HepG2 (cell line): ENCODE results near the gene TMEM178A. TPM values are rescaled to one million over a fixed set of nuclear protein-coding genes. Genes with fewer than 3 reads are reported as not detected.

ENCODE experiments used
- ATAC-seq: fragments of 200-7000 bp; cut with Tn5 transposase; 3 replicates; pipeline ENCODE4 v1.9.1; 2020; ENCODE audit warnings: mild to moderate bottlenecking, moderate library complexity
- BruUV-seq: library from RNA; stranded (reverse); fragments of 400-500 nt; replicated peaks from 2 replicates; lab custom pipeline; 2021; lab: Mats Ljungman, UMichigan
- CTCF ChIA-PET: fragments of 300-600 bp; formaldehyde crosslinking; extraction: SDS; loops from one replicate; lab custom pipeline; 2021; ENCODE audit warnings: low total read pairs, inconsistent platforms, low intra/inter-chr PET ratio; lab: Yijun Ruan, JAX
- POLR2A ChIA-PET: fragments of 350-600 bp; sonication (Branson Sonifier 250); formaldehyde crosslinking; loops from one replicate; lab custom pipeline; 2020; ENCODE audit warnings: antibody characterized with exemption, inconsistent platforms; lab: Yijun Ruan, JAX
- DNase-seq: peaks from one replicate; pipeline ENCODE4 v3.0.0-alpha.2; 2015; ENCODE audit warnings: low spot score
- FAIRE-seq: peaks from 3 replicates; lab custom pipeline; 2011; peaks lifted over from hg19 to GRCh38; lab: Jason Lieb, UNC
- H2AFZ ChIP-seq: one replicate; pipeline ENCODE4 v1.6.1; 2011; ENCODE audit warnings: low read length, inconsistent platforms
- H3K27ac ChIP-seq: fragments of 300-600 bp; 3 replicates; pipeline ENCODE4 v1.8.0; 2011; ENCODE audit warnings: mixed run types, mild to moderate bottlenecking, mixed read lengths, low read length, inconsistent platforms; ENCODE audit not compliant: insufficient read depth; ENCODE audit errors: extremely low read length
- H3K27me3 ChIP-seq, 2 experiments: fragments of 200-600 bp in 1 of 2; 2 replicates in 1 of 2; 3 replicates in 1 of 2; pipeline versions ENCODE4 v1.6.0 to v1.8.0; 2011; ENCODE audit warnings: low read length in 2 of 2, mild to moderate bottlenecking in 2 of 2, moderate library complexity in 2 of 2, inconsistent platforms in 1 of 2; ENCODE audit not compliant: insufficient read depth in 2 of 2, control insufficient read depth in 1 of 2
- H3K36me3 ChIP-seq, 2 experiments: fragments of 200-600 bp in 1 of 2; replicated peaks in 1 of 2; 2 replicates in 1 of 2; 3 replicates in 1 of 2; pipeline versions ENCODE4 v1.5.1 to v1.8.0; 2011; ENCODE audit warnings: low read length in 2 of 2, inconsistent platforms in 1 of 2; ENCODE audit not compliant: insufficient read depth in 2 of 2, control insufficient read depth in 1 of 2
- H3K4me1 ChIP-seq: 2 replicates; pipeline ENCODE4 v1.5.1; 2012; ENCODE audit warnings: low read length, inconsistent platforms; ENCODE audit not compliant: insufficient read depth
- H3K4me2 ChIP-seq: 2 replicates; pipeline ENCODE4 v1.6.0; 2011; ENCODE audit warnings: low read depth, low read length, inconsistent platforms
- H3K4me3 ChIP-seq, 3 experiments: fragments of 200-600 bp in 1 of 3; sonication (generic), shearing (Covaris generic) in 1 of 3; replicated peaks in 1 of 3; 2 replicates each; pipeline ENCODE4 v1.5.1; 2011 to 2016; ENCODE audit warnings: low read length in 3 of 3, inconsistent platforms in 2 of 3, low read depth in 2 of 3, mild to moderate bottlenecking in 2 of 3, control low read depth in 1 of 3, mixed read lengths in 1 of 3; ENCODE audit not compliant: insufficient read depth in 1 of 3
- H3K79me2 ChIP-seq: one replicate; pipeline ENCODE4 v1.6.1; 2011; ENCODE audit warnings: low read length, inconsistent platforms; ENCODE audit not compliant: insufficient read depth
- H3K9ac ChIP-seq: 2 replicates; pipeline ENCODE4 v1.6.0; 2011; ENCODE audit warnings: mild to moderate bottlenecking, low read depth, low read length, inconsistent platforms; ENCODE audit not compliant: insufficient read depth
- H3K9me3 ChIP-seq: 2 replicates; pipeline ENCODE4 v1.5.1; 2012; ENCODE audit warnings: mild to moderate bottlenecking, low read length
- H4K20me1 ChIP-seq: 2 replicates; pipeline ENCODE4 v1.6.0; 2011; ENCODE audit warnings: inconsistent platforms, mild to moderate bottlenecking, low read length, moderate library complexity; ENCODE audit not compliant: insufficient read depth
- BRCA1 ChIP-seq: sonication (generic); formaldehyde crosslinking; IDR thresholded peaks from 2 replicates; pipeline ENCODE4 v1.4.0; 2020; ENCODE audit warnings: missing genetic modification reagents
- ESRRA ChIP-seq: sonication (generic); formaldehyde crosslinking; IDR thresholded peaks from 2 replicates; pipeline ENCODE4 v1.5.1; 2020; ENCODE audit warnings: mild to moderate bottlenecking, low read depth, missing genetic modification reagents
- FOSL2 ChIP-seq: sonication (generic); formaldehyde crosslinking; IDR thresholded peaks from 2 replicates; pipeline ENCODE4 v1.4.0; 2020; ENCODE audit warnings: missing genetic modification reagents
- FOXA1 ChIP-seq, 2 experiments: fragments of 450-650 bp in 1 of 2; sonication (generic) in 1 of 2; formaldehyde crosslinking in 1 of 2; IDR thresholded peaks; 2 replicates each; pipeline versions ENCODE4 v1.4.0 to v1.6.1; 2016 to 2020; ENCODE audit warnings: missing genetic modification reagents in 1 of 2
- GLI4 ChIP-seq: sonication (generic); formaldehyde crosslinking; IDR thresholded peaks from 2 replicates; pipeline ENCODE4 v1.5.1; 2020; ENCODE audit warnings: missing genetic modification reagents, mild to moderate bottlenecking, moderate library complexity, borderline replicate concordance
- HES4 ChIP-seq: sonication (generic); formaldehyde crosslinking; IDR thresholded peaks from 2 replicates; pipeline ENCODE4 v1.9.0; 2021; ENCODE audit warnings: mild to moderate bottlenecking, missing genetic modification reagents, borderline replicate concordance
- HIVEP1 ChIP-seq: sonication (generic); formaldehyde crosslinking; IDR thresholded peaks from 2 replicates; pipeline ENCODE4 v1.4.0; 2020; ENCODE audit warnings: mild to moderate bottlenecking, missing genetic modification reagents
- HNRNPLL ChIP-seq: fragments of 200-400 bp; formaldehyde crosslinking; IDR thresholded peaks from 2 replicates; pipeline ENCODE4 v1.6.1; 2017; ENCODE audit warnings: mild to moderate bottlenecking, low read depth, low read length; ENCODE audit not compliant: poor library complexity, severe bottlenecking
- NCOA1 ChIP-seq: sonication (generic); formaldehyde crosslinking; IDR thresholded peaks from 2 replicates; pipeline ENCODE4 v1.9.0; 2021; ENCODE audit warnings: missing genetic modification reagents
- NONO ChIP-seq, 2 experiments: fragments of 450-650 bp in 1 of 2; sonication (generic) in 1 of 2; formaldehyde crosslinking in 1 of 2; IDR thresholded peaks in 1 of 2; conservative IDR thresholded peaks in 1 of 2; 2 replicates each; pipeline versions ENCODE4 v1.6.1 to v1.8.0; 2017 to 2022; ENCODE audit warnings: mild to moderate bottlenecking in 1 of 2, missing genetic modification reagents in 1 of 2, moderate library complexity in 1 of 2
- USF2 ChIP-seq, 2 experiments: sonication (generic) in 1 of 2; formaldehyde crosslinking in 1 of 2; IDR thresholded peaks; 2 replicates each; pipeline versions ENCODE4 v1.5.1 to v1.6.1; 2011 to 2020; ENCODE audit warnings: borderline replicate concordance in 1 of 2, low read depth in 1 of 2, low read length in 1 of 2, mild to moderate bottlenecking in 1 of 2, missing genetic modification reagents in 1 of 2, moderate library complexity in 1 of 2
- ZMYM2 ChIP-seq: sonication (generic); formaldehyde crosslinking; IDR thresholded peaks from 2 replicates; pipeline ENCODE4 v1.8.0; 2022; ENCODE audit warnings: mild to moderate bottlenecking, missing genetic modification reagents
- ZNF136 ChIP-seq: sonication (generic); formaldehyde crosslinking; IDR thresholded peaks from 2 replicates; pipeline ENCODE4 v1.8.1; 2022; ENCODE audit warnings: low read depth, mild to moderate bottlenecking, moderate library complexity, missing genetic modification reagents
- ZNF30 ChIP-seq: sonication (generic); formaldehyde crosslinking; IDR thresholded peaks from 2 replicates; pipeline ENCODE4 v1.5.0; 2020; ENCODE audit warnings: mild to moderate bottlenecking, missing genetic modification reagents
- ZNF354B ChIP-seq: sonication (generic); formaldehyde crosslinking; IDR thresholded peaks from 2 replicates; pipeline ENCODE4 v1.8.0; 2022; ENCODE audit warnings: mild to moderate bottlenecking, missing genetic modification reagents
- ZNF567 ChIP-seq: sonication (generic); formaldehyde crosslinking; IDR thresholded peaks from 2 replicates; pipeline ENCODE4 v1.8.1; 2023; ENCODE audit warnings: mild to moderate bottlenecking, missing genetic modification reagents, borderline replicate concordance
- ZNF572 ChIP-seq: sonication (generic); formaldehyde crosslinking; IDR thresholded peaks from 2 replicates; pipeline ENCODE4 v1.5.1; 2020; ENCODE audit warnings: mild to moderate bottlenecking, missing genetic modification reagents
- WGBS: methylation state at CpG from one replicate; pipeline ENCODE4 v1.1.6; 2017; ENCODE audit warnings: low lambda C conversion rate; 5-methylcytosine and 5-hydroxymethylcytosine counted together
- in situ Hi-C: cut with HindIII; loops from 2 replicates; pipeline ENCODE4 v1.10.0; 2017; ENCODE audit warnings: low pct_unique_long_range_greater_than_20kb; ENCODE audit not compliant: extremely low pct_ligation_motif_present
- intact Hi-C: fragments of 100-400 bp; cut with micrococcal nuclease; formaldehyde crosslinking; loops from one replicate; pipeline ENCODE4 v1.10.0; 2022; ENCODE audit not compliant: unreplicated experiment
- polyA plus RNA-seq, 8 experiments: library from polyadenylated mRNA; depleted of rRNA in 3 of 8; stranded (reverse) in 7 of 8; unstranded in 1 of 8; fragments of >200 nt; fragmentation: Illumina TruSeq in 4 of 8; extraction: Trizol in 4 of 8; gene quantifications; 2 replicates each; pipeline versions ENCODE4 v1.2.1 to v1.2.3, GENCODE V29; 2011 to 2016; ENCODE audit warnings: low read depth in 4 of 8, missing spikeins in 1 of 8, mixed read lengths in 1 of 8; ENCODE audit not compliant: insufficient read depth in 1 of 8
- total RNA-seq, 5 experiments: library from RNA; depleted of rRNA; stranded (reverse); fragments of >200 nt; fragmentation: Illumina TruSeq; extraction: Trizol; gene quantifications; 2 replicates each; pipeline ENCODE4 v1.2.3, GENCODE V29; 2016; ENCODE audit warnings: low read depth in 1 of 5
- TF ChIP-seq, protein P1 (sequence below): sonication (generic); formaldehyde crosslinking; IDR thresholded peaks from 2 replicates; pipeline ENCODE4 v1.9.0; 2022; ENCODE audit warnings: low read depth, missing genetic modification reagents

TMEM178A gene
- total and polyA plus RNA-seq, 2 of the 13 experiments (the other 11 are each of a cell fraction or from before 2014, with no cell fraction given): 0.38 to 3.3 TPM

DNA sequence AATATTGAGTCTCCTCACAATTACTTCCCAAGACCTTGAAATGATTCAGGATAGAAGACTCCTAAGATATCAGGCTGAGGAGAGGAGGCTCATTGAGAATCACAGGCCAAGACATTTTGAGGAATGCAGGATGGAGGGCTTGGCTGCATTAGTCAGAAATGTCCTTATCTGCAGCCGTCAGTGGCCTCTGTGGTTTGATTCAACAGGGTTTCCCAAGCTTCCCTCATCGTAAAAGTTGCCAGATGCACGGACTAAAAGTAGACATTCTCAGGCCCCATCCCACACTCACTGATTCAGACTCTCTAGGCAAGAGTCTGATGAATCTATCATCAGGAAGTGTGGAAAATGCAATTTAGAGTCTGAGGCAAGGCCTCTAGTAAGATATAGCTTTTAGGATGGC is 34.0 kb upstream of the TMEM178A start:
- ChIA-PET POLR2A (no interaction called here), CTCF (no interaction called here)
- Histone ChIP-seq H3K9ac (no peak overlapping the region), H3K36me3 (no peaks in the 10 kb centered on the region), H3K27ac (no peak overlapping the region), H3K27me3 (peaks cover 0 to 10% of the 10 kb centered on the region in 2 experiments; a peak in 1 of 5 replicates), H4K20me1 (no peaks in the 10 kb centered on the region), H3K4me3 (no peak overlapping the region), H3K4me2 (no peak overlapping the region), H3K9me3 (no peaks in the 10 kb centered on the region), H2AFZ (no peak overlapping the region), H3K4me1 (no peaks in the 10 kb centered on the region), H3K79me2 (no peaks in the 10 kb centered on the region)
- in situ Hi-C loops: no loop called here
- ATAC-seq: no peak
- intact Hi-C loops: no loop called here
- no peak for TF ChIP-seq ZNF572
- TF ChIP-seq ZMYM2 (CRISPR knock-in tag): no peak
- no peak for TF ChIP-seq USF2 (IDR thresholded peaks at IDR 0.05; ENCODE audit: low read depth, low read length)
- no peak for TF ChIP-seq USF2 (CRISPR knock-in tag; IDR thresholded peaks at IDR 0.05; ENCODE audit: borderline replicate concordance)
- TF ChIP-seq NCOA1: no peak
- TF ChIP-seq ESRRA (CRISPR knock-in tag): no peak
- no peak for TF ChIP-seq ZNF567 (CRISPR knock-in tag)
- no peak for TF ChIP-seq FOXA1 (IDR thresholded peaks at IDR 0.05)
- no peak for TF ChIP-seq FOXA1 (CRISPR knock-in tag; IDR thresholded peaks at IDR 0.05)
- no peak for TF ChIP-seq HNRNPLL
- no peak for TF ChIP-seq HES4 (CRISPR knock-in tag)
- no peak for TF ChIP-seq BRCA1 (CRISPR knock-in tag)
- TF ChIP-seq ZNF136: no peak
- no peak for TF ChIP-seq HIVEP1 (CRISPR knock-in tag)
- TF ChIP-seq, protein P1, sequence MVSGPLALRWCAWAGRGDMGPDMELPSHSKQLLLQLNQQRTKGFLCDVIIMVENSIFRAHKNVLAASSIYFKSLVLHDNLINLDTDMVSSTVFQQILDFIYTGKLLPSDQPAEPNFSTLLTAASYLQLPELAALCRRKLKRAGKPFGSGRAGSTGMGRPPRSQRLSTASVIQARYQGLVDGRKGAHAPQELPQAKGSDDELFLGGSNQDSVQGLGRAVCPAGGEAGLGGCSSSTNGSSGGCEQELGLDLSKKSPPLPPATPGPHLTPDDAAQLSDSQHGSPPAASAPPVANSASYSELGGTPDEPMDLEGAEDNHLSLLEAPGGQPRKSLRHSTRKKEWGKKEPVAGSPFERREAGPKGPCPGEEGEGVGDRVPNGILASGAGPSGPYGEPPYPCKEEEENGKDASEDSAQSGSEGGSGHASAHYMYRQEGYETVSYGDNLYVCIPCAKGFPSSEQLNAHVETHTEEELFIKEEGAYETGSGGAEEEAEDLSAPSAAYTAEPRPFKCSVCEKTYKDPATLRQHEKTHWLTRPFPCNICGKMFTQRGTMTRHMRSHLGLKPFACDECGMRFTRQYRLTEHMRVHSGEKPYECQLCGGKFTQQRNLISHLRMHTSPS (CRISPR knock-in tag): no peak
- TF ChIP-seq GLI4 (CRISPR knock-in tag): no peak
- TF ChIP-seq ZNF354B: no peak
- TF ChIP-seq NONO (IDR thresholded peaks at IDR 0.05): no peak
- no peak for TF ChIP-seq NONO (CRISPR knock-in tag; conservative IDR thresholded peaks at IDR 0.05)
- no peak for TF ChIP-seq FOSL2 (CRISPR knock-in tag)
- TF ChIP-seq ZNF30: no peak
- BruUV-seq: no TSS peak
- 12% methylated on average over 3 of the region's 3 CpGs for WGBS
- DNase-seq: no peak
- no peak for FAIRE-seq
